Measurements from ENCODE around the gene PAPSS1. TPM values are rescaled to one million over a fixed set of nuclear protein-coding genes. Genes with fewer than 3 reads are reported as not detected.

Gene PAPSS1
- total and polyA plus RNA-seq, 2 of the 8 experiments (the other 6 are each of a cell fraction or from before 2014, with no cell fraction given) = 79.2 to 98.5 TPM

DNA sequence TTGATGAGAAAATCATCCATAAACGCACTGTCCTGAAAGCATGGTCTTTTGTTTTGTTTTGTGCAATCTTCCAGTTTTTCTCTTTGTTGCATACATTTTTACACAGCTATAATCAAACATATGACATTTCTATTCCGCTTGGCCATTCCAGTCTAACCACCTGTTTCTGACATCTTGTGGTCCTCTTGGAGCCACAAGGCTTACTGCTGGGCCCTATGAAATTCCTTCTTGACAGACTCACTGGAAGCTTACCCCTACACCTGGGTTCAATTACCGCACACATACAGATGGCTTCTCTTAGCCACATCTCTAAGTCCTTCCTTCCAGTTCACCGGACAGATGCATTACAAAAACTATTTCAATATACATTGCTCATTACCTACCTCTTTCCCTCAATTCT is 72.4 kb downstream of the PAPSS1 start:
- Histone ChIP-seq H2AFZ (ENCODE audit: low read length) (no peak overlapping the region), H2AK5ac (ENCODE audit: low read depth, low read length) (no peak overlapping the region), H2BK5ac (ENCODE audit: low read depth, low read length) (no peak overlapping the region), H3K79me1 (ENCODE audit: low read depth, low read length) (no peaks in the 10 kb centered on the region), H3K36me3 (ENCODE audit: control insufficient read depth in 2 of 4, insufficient read depth in 4 of 4, low read length in 3 of 4) (peaks cover 0 to 18% (median 7%) of the 10 kb centered on the region in 4 experiments; a peak in 6 of 8 replicates), H3K18ac (ENCODE audit: extremely low read depth, low read length) (no peak overlapping the region), H2BK12ac (ENCODE audit: low read depth, low read length) (no peak overlapping the region), H4K5ac (ENCODE audit: insufficient read length, low read depth, low read length) (no peak overlapping the region), H2BK120ac (replicated peaks; ENCODE audit: low read depth, low read length) (no peak overlapping the region), H3K4ac (replicated peaks; ENCODE audit: insufficient read length, low read depth, low read length) (no peak overlapping the region), H3K27me3 (replicated peaks in 1 of 4; ENCODE audit: control insufficient read depth in 3 of 4, extremely low read depth in 1 of 4, insufficient read depth in 3 of 4, low read length in 3 of 4) (no peaks in the 10 kb centered on the region), H3K79me2 (ENCODE audit: control insufficient read depth in 1 of 2, insufficient read depth in 2 of 2, low read length in 2 of 2) (peaks cover 0 to 3% of the 10 kb centered on the region in 2 experiments; a peak in 1 of 4 replicates), H3K27ac (ENCODE audit: low read depth, low read length) (no peak overlapping the region), H4K8ac (ENCODE audit: extremely low read depth, insufficient read depth, low read length) (no peak overlapping the region), H3K56ac (replicated peaks; ENCODE audit: insufficient read length, low read depth, low read length) (no peak overlapping the region), H3K23ac (ENCODE audit: insufficient read length) (no peak overlapping the region), H4K91ac (replicated peaks; ENCODE audit: insufficient read length, low read length) (no peak overlapping the region), H3K9me3 (ENCODE audit: insufficient read depth in 2 of 2, low read depth in 1 of 2, low read length in 1 of 2) (no peaks in the 10 kb centered on the region), H3K4me2 (ENCODE audit: insufficient read depth in 1 of 2, low read depth in 2 of 2, low read length in 2 of 2) (no peak overlapping the region), H3K4me1 (replicated peaks in 1 of 4; ENCODE audit: control insufficient read depth in 3 of 4, insufficient read depth in 4 of 4, low read length in 3 of 4) (peaks cover 6 to 10% (median 6%) of the 10 kb centered on the region in 4 experiments; a peak in 6 of 7 replicates), H3K4me3 (ENCODE audit: extremely low read depth in 1 of 4, insufficient read depth in 2 of 4, low read depth in 3 of 4, low read length in 4 of 4) (no peak overlapping the region), H3K14ac (ENCODE audit: insufficient read length) (no peak overlapping the region), H2BK20ac (ENCODE audit: low read length) (no peak overlapping the region), H3K23me2 (ENCODE audit: low read depth, low read length) (no peaks in the 10 kb centered on the region), H2BK15ac (ENCODE audit: low read length) (no peak overlapping the region), H4K20me1 (replicated peaks in 1 of 2; ENCODE audit: control insufficient read depth in 1 of 2, insufficient read depth in 2 of 2, low read length in 2 of 2) (peaks cover 3 to 11% of the 10 kb centered on the region in 2 experiments), H3K9ac (replicated peaks in 1 of 4; ENCODE audit: extremely low read depth in 1 of 4, low read depth in 3 of 4, low read length in 3 of 4) (no peak overlapping the region)
- CTCF ChIA-PET (ENCODE audit: partially characterized antibody) = no interaction called here
- WGBS, 2 experiments (ENCODE audit: extremely low coverage in 1 of 2, insufficient coverage in 1 of 2, insufficient read length in 1 of 2, insufficient replicate concordance in 2 of 2, low coverage in 1 of 2, low lambda C conversion rate in 2 of 2, missing lambda C conversion rate in 1 of 2) = 92% methylated on average over 4 of the region's 4 CpGs; no CpG with 5 or more reads in 1 of the 2 experiments
- no peak for DNase-seq (ENCODE audit: low read depth in 1 of 2, low spot score in 2 of 2)
- no peak for FAIRE-seq
- POLR2A ChIA-PET (ENCODE audit: partially characterized antibody) = no interaction called here
- TF ChIP-seq, protein P1, sequence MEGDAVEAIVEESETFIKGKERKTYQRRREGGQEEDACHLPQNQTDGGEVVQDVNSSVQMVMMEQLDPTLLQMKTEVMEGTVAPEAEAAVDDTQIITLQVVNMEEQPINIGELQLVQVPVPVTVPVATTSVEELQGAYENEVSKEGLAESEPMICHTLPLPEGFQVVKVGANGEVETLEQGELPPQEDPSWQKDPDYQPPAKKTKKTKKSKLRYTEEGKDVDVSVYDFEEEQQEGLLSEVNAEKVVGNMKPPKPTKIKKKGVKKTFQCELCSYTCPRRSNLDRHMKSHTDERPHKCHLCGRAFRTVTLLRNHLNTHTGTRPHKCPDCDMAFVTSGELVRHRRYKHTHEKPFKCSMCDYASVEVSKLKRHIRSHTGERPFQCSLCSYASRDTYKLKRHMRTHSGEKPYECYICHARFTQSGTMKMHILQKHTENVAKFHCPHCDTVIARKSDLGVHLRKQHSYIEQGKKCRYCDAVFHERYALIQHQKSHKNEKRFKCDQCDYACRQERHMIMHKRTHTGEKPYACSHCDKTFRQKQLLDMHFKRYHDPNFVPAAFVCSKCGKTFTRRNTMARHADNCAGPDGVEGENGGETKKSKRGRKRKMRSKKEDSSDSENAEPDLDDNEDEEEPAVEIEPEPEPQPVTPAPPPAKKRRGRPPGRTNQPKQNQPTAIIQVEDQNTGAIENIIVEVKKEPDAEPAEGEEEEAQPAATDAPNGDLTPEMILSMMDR (IDR thresholded peaks at IDR 0.05; ENCODE audit: control extremely low read depth in 1 of 3, insufficient read depth in 1 of 3, low read depth in 1 of 3, low read length in 3 of 3) = no peak
- TF ChIP-seq SAP30 (IDR thresholded peaks at IDR 0.05; ENCODE audit: insufficient read depth, insufficient replicate concordance, low read length) = no peak
- no peak for TF ChIP-seq BRCA1 (IDR thresholded peaks at IDR 0.05; ENCODE audit: low read depth, low read length)
- no peak for TF ChIP-seq GTF2F1 (IDR thresholded peaks at IDR 0.05; ENCODE audit: borderline replicate concordance, low read depth, low read length)
- TF ChIP-seq, protein P2, sequence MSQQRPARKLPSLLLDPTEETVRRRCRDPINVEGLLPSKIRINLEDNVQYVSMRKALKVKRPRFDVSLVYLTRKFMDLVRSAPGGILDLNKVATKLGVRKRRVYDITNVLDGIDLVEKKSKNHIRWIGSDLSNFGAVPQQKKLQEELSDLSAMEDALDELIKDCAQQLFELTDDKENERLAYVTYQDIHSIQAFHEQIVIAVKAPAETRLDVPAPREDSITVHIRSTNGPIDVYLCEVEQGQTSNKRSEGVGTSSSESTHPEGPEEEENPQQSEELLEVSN (IDR thresholded peaks at IDR 0.05) = no peak
- no peak for TF ChIP-seq SP1 (IDR thresholded peaks at IDR 0.05; ENCODE audit: low read depth, low read length)
- no peak for TF ChIP-seq TBP (IDR thresholded peaks at IDR 0.05; ENCODE audit: low read depth, low read length)
- no peak for TF ChIP-seq POU5F1 (IDR thresholded peaks at IDR 0.05; ENCODE audit: low read depth, low read length)
- no peak for TF ChIP-seq BACH1 (IDR thresholded peaks at IDR 0.05; ENCODE audit: low read length)
- TF ChIP-seq SP4 (IDR thresholded peaks at IDR 0.05; ENCODE audit: low read length) = no peak
- no peak for TF ChIP-seq SUZ12 (IDR thresholded peaks at IDR 0.05; ENCODE audit: low read length)
- no peak for TF ChIP-seq SIRT6 (IDR thresholded peaks at IDR 0.05; ENCODE audit: low read length)

Data from H1 (cell line).